ENCODE measurements around the gene NOL12.
"Not testable (repeated sequence)": the region's sequence is repeated elsewhere in the genome, so short reads cannot be mapped to it uniquely, and the experiment has no call there.

The NOL12 gene

DNA sequence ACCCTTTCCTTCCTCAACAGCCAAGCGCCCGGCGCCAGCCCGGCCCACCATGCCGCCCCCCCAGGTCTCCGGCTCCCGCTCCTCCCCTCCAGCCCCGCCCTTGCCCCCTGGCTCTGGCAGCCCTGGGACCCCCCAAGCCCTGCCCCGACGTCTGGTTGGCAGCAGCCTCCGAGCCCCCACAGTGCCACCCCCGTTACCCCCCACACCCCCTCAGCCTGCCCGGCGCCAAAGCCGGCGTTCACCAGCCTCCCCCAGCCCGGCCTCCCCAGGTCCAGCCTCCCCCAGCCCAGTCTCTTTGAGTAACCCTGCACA lies 30.9 kb upstream of the NOL12 start:
- no peaks in the 10 kb centered on the region for H3K9me3 ChIP-seq (ENCODE audit: control insufficient read depth, insufficient read depth, low read length)
- no peak overlapping the region for H3K4me2 ChIP-seq (ENCODE audit: low read length)
- peaks cover 11% of the 10 kb centered on the region for H4K20me1 ChIP-seq (ENCODE audit: control insufficient read depth, insufficient read depth, low read depth, low read length)
- peaks cover 39% of the 10 kb centered on the region for H3K36me3 ChIP-seq (ENCODE audit: control insufficient read depth, low read length)
- H3K9me2 ChIP-seq (replicated peaks; ENCODE audit: control insufficient read depth, low read length) = no peaks in the 10 kb centered on the region
- peaks cover 14% of the 10 kb centered on the region for H3F3A ChIP-seq (ENCODE audit: control insufficient read depth, insufficient read depth)
- no peak for TF ChIP-seq EZH2phosphoT487 (IDR thresholded peaks at IDR 0.05; ENCODE audit: borderline replicate concordance, low read length)
- TF ChIP-seq, protein P1, sequence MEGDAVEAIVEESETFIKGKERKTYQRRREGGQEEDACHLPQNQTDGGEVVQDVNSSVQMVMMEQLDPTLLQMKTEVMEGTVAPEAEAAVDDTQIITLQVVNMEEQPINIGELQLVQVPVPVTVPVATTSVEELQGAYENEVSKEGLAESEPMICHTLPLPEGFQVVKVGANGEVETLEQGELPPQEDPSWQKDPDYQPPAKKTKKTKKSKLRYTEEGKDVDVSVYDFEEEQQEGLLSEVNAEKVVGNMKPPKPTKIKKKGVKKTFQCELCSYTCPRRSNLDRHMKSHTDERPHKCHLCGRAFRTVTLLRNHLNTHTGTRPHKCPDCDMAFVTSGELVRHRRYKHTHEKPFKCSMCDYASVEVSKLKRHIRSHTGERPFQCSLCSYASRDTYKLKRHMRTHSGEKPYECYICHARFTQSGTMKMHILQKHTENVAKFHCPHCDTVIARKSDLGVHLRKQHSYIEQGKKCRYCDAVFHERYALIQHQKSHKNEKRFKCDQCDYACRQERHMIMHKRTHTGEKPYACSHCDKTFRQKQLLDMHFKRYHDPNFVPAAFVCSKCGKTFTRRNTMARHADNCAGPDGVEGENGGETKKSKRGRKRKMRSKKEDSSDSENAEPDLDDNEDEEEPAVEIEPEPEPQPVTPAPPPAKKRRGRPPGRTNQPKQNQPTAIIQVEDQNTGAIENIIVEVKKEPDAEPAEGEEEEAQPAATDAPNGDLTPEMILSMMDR (IDR thresholded peaks at IDR 0.05; ENCODE audit: low read depth, low read length, poor library complexity, severe bottlenecking) = no peak
- peaks cover 20% of the 10 kb centered on the region for H3K79me2 ChIP-seq (ENCODE audit: control insufficient read depth, low read length)
- H3K4me3 ChIP-seq (ENCODE audit: low read length) = no peak overlapping the region
- no peak overlapping the region for H3K27ac ChIP-seq (ENCODE audit: low read depth, low read length)
- peaks cover 19% of the 10 kb centered on the region for H3K4me1 ChIP-seq (ENCODE audit: control insufficient read depth, low read length)
- no peaks in the 10 kb centered on the region for H3K27me3 ChIP-seq (ENCODE audit: control insufficient read depth, low read length)

DNA sequence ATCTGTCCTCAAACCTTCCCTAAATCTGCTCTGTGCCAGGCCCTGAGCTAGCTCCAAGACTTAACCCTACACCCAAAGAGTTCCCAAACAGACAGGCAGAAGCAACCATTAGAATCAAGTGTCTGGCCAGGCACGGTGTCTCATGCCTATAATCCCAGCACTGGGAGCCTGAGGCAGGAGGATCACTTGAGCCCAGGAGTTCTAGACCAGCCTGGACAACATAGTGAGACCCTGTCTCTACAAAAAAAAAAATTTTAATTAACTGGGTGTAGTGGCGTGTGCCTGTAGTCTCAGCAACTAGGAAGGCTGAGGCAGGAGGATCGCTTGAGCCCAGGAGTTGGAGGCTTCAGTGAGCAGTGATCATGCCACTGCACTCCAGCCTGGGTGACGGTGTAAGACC lies 29.6 kb upstream of the NOL12 start:
- peaks cover 39% of the 10 kb centered on the region for H3K36me3 ChIP-seq (ENCODE audit: control insufficient read depth, low read length)
- peaks cover 33% of the 10 kb centered on the region for H3K4me1 ChIP-seq (ENCODE audit: control insufficient read depth, low read length)
- H3K4me2 ChIP-seq (ENCODE audit: low read length); H3K27ac ChIP-seq (ENCODE audit: low read depth, low read length); H3K9me3 ChIP-seq (ENCODE audit: control insufficient read depth, insufficient read depth, low read length); H3K27me3 ChIP-seq (ENCODE audit: control insufficient read depth, low read length); H3K9me2 ChIP-seq (replicated peaks; ENCODE audit: control insufficient read depth, low read length); H3K4me3 ChIP-seq (ENCODE audit: low read length): not testable (repeated sequence)
- peaks cover 33% of the 10 kb centered on the region for H3K79me2 ChIP-seq (ENCODE audit: control insufficient read depth, low read length)
- peaks cover 22% of the 10 kb centered on the region for H4K20me1 ChIP-seq (ENCODE audit: control insufficient read depth, insufficient read depth, low read depth, low read length)
- H3F3A ChIP-seq (ENCODE audit: control insufficient read depth, insufficient read depth) = peaks cover 14% of the 10 kb centered on the region

DNA sequence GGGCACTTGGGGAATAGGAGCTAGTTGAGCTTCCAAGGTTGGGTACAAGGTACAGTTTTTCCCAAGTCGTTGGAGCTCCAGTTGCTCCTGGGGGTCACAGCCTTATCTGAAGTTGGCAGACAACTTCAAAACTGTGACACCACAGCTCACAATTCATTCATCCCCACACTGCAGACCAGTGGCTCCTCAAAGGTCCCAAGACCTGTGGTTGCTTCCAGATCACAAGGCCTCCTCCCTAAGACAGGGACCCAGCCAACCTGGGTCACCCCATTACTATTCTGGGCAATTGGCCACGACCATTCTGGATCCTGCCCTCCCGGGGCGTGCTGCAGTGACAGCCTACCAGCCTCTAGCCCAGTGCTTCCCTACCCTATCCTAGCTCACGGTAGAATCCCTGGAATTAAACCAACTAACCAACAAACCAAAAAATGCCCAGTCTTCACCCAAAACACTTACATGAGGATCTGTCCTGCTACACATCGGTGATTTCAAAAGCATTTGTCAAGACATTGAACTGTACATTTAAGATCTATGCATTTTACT lies 28.5 kb upstream of the NOL12 start:
- Histone ChIP-seq H3K27ac (ENCODE audit: low read depth, low read length) (peak overlapping the region; percentile 88), H3K4me3 (ENCODE audit: low read length) (peak overlapping the region; percentile 88), H3K4me2 (ENCODE audit: low read length) (peak overlapping the region; percentile 99), H3K9me2 (replicated peaks; ENCODE audit: control insufficient read depth, low read length) (no peaks in the 10 kb centered on the region), H4K20me1 (ENCODE audit: control insufficient read depth, insufficient read depth, low read depth, low read length) (peaks cover 26% of the 10 kb centered on the region), H3K27me3 (ENCODE audit: control insufficient read depth, low read length) (no peaks in the 10 kb centered on the region), H3K36me3 (ENCODE audit: control insufficient read depth, low read length) (peaks cover 41% of the 10 kb centered on the region), H3K9me3 (ENCODE audit: control insufficient read depth, insufficient read depth, low read length) (no peaks in the 10 kb centered on the region), H3K4me1 (ENCODE audit: control insufficient read depth, low read length) (peaks cover 42% of the 10 kb centered on the region), H3K79me2 (ENCODE audit: control insufficient read depth, low read length) (peaks cover 44% of the 10 kb centered on the region), H3F3A (ENCODE audit: control insufficient read depth, insufficient read depth) (peaks cover 14% of the 10 kb centered on the region)
- TF ChIP-seq EZH2phosphoT487 (IDR thresholded peaks at IDR 0.05; ENCODE audit: borderline replicate concordance, low read length) = no peak
- TF ChIP-seq, protein P1 (IDR thresholded peaks at IDR 0.05; ENCODE audit: low read depth, low read length, poor library complexity, severe bottlenecking) = no peak

DNA sequence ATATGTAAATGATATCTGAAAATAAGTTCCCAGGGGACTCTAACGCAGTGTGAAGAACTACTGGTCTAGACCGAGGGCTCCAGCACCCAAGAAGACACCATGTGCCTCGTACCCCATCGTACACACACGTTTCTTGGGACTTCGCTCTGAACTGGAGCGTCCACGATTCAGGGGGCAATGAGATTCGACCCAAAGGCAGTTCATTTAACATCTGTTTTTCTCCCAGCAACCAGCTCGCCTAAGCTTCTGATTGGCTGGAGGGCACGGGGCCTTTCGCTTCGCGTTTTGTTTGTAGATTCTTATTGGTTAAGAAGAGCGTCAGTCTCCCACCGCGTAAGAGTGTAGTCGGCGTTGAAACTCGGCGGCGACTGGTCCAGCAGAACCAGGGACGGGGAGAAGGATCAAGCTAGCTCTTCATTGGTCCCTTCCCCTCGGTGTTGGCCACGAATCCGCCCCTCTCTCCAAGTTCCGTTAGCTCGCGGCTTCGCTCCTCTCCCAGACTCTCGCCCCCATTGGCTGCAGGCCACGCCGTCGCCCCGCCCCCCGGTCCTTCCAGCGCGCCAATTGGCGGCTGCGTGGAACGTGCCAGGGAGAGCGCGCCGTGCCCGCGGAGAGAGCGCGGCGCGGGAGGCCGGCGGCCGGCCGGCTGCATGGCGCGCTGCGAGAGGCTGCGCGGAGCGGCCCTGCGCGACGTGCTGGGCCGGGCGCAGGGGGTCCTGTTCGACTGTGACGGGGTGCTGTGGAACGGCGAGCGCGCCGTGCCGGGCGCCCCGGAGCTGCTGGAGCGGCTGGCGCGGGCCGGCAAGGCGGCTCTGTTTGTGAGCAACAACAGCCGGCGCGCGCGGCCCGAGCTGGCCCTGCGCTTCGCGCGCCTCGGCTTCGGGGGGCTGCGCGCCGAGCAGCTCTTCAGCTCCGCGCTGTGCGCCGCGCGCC lies 27.7 kb upstream of the NOL12 start, which contains the start of gene PDXP:
Gene PDXP (plus strand): TSS at position 591 of the 933 bp plus-strand sequence. CDS start 60 bp downstream, at position 651.
- peak within 1 kb of the TSS; percentile 88 for H3K27ac ChIP-seq (ENCODE audit: low read depth, low read length)
- no peak for TF ChIP-seq EZH2phosphoT487 (IDR thresholded peaks at IDR 0.05; ENCODE audit: borderline replicate concordance, low read length)
- TF ChIP-seq, protein P1 (IDR thresholded peaks at IDR 0.05; ENCODE audit: low read depth, low read length, poor library complexity, severe bottlenecking) = no peak
- no peaks in the 10 kb centered on the region for H3K9me2 ChIP-seq (replicated peaks; ENCODE audit: control insufficient read depth, low read length)

More for the DNA sequence above, 27.7 kb upstream of the NOL12 start, which contains the start of gene PDXP:
- Histone ChIP-seq H3K4me1 (ENCODE audit: control insufficient read depth, low read length) (peaks cover 42% of the 10 kb centered on the region), H4K20me1 (ENCODE audit: control insufficient read depth, insufficient read depth, low read depth, low read length) (peaks cover 29% of the 10 kb centered on the region), H3K36me3 (ENCODE audit: control insufficient read depth, low read length) (peaks cover 37% of the 10 kb centered on the region), H3K9me3 (ENCODE audit: control insufficient read depth, insufficient read depth, low read length) (no peaks in the 10 kb centered on the region), H3F3A (ENCODE audit: control insufficient read depth, insufficient read depth) (peaks cover 14% of the 10 kb centered on the region), H3K27me3 (ENCODE audit: control insufficient read depth, low read length) (no peaks in the 10 kb centered on the region), H3K4me2 (ENCODE audit: low read length) (peak within 1 kb of the TSS; percentile 99), H3K79me2 (ENCODE audit: control insufficient read depth, low read length) (peaks cover 52% of the 10 kb centered on the region), H3K4me3 (ENCODE audit: low read length) (peak within 1 kb of the TSS; percentile 90)
